Liver (tissue), 3 donors: ENCODE data around the gene NRG2.

ENCODE experiments used
- CTCF ChIP-seq: fragments of 150-350 bp; IDR thresholded peaks from 2 replicates; pipeline ENCODE4 v1.5.1; 2017; ENCODE audit warnings: improper control_type of control experiment, low read depth, low read length; ENCODE audit not compliant: missing input control
- GABPA ChIP-seq, 2 donors: IDR thresholded peaks in 1 of 2; conservative IDR thresholded peaks in 1 of 2; 2 replicates each; pipeline ENCODE4 v1.6.1; 2016; ENCODE audit warnings: antibody characterized with exemption in 2 of 2, mild to moderate bottlenecking in 1 of 2, moderate library complexity in 1 of 2
- RAD21 ChIP-seq, 2 donors: IDR thresholded peaks; 2 replicates each; pipeline ENCODE4 v1.6.1; 2016; ENCODE audit warnings: antibody characterized with exemption in 2 of 2, mild to moderate bottlenecking in 2 of 2
- ZBTB33 ChIP-seq: IDR thresholded peaks from 2 replicates; pipeline ENCODE4 v1.6.1; 2016; ENCODE audit warnings: antibody characterized with exemption
- donor health status: healthy.
- donor health status: healthy.

- TF ChIP-seq CTCF (no peak), GABPA (IDR thresholded peaks at IDR 0.05 in 1 of 2, conservative IDR thresholded peaks at IDR 0.05 in 1 of 2) (no peak), ZBTB33 (no peak), RAD21 (IDR thresholded peaks at IDR 0.05) (no peak)
Observed at GRCh38 chr5:139884734-139885133, 158.4 kb downstream of the NRG2 start.
